Activated CD4-positive, alpha-beta T cell treated with anti-CD3 and anti-CD28 coated beads for 36 hours (primary cell): ENCODE results near the gene FLT4. TPM values are rescaled to one million over a fixed set of nuclear protein-coding genes. Genes with fewer than 3 reads are reported as not detected.

Experiments
- ATAC-seq: fragments of 200-7000 bp; cut with Tn5 transposase; one replicate; pipeline ENCODE4 v1.10.0; 2021; ENCODE audit warnings: mild to moderate bottlenecking, moderate library complexity
- CTCF ChIA-PET: fragments of 350-600 bp; sonication (Branson Sonifier 250); formaldehyde crosslinking; loops from one replicate; lab custom pipeline; 2021; ENCODE audit warnings: antibody characterized with exemption; lab: Charles Lee
- POLR2A ChIA-PET: fragments of 350-600 bp; sonication (Branson Sonifier 250); formaldehyde crosslinking; loops from one replicate; lab custom pipeline; 2021; ENCODE audit warnings: antibody characterized with exemption, inconsistent platforms; lab: Charles Lee
- DNase-seq: peaks from one replicate; pipeline ENCODE4 v3.0.0-alpha.2; 2020
- H3K27ac Mint-ChIP-seq: one replicate; pipeline ENCODE4 v1.8.0; 2021; ENCODE audit warnings: mixed read lengths
- H3K27me3 Mint-ChIP-seq: one replicate; pipeline ENCODE4 v1.8.0; 2021; ENCODE audit warnings: mixed read lengths
- H3K36me3 Mint-ChIP-seq: one replicate; pipeline ENCODE4 v1.8.0; 2021; ENCODE audit warnings: low read depth, mixed read lengths
- H3K4me1 Mint-ChIP-seq: one replicate; pipeline ENCODE4 v1.8.0; 2021; ENCODE audit warnings: mixed read lengths
- H3K4me3 Mint-ChIP-seq: one replicate; pipeline ENCODE4 v1.8.0; 2021; ENCODE audit warnings: mild to moderate bottlenecking, moderate library complexity, mixed read lengths
- H3K9me3 Mint-ChIP-seq: one replicate; pipeline ENCODE4 v1.8.0; 2021; ENCODE audit warnings: low read depth, mixed read lengths
- intact Hi-C, 2 experiments: fragments of 100-400 bp; cut with DNase I in 1 of 2; cut with micrococcal nuclease in 1 of 2; formaldehyde crosslinking; loops; one replicate each; pipeline versions ENCODE4 v1.14.2 to v1.15.1; 2022 to 2024; cut with DNase I, micrococcal nuclease
- total RNA-seq, 2 experiments: library from RNA; stranded (reverse); gene quantifications; one replicate each; pipeline ENCODE4 v1.2.3, GENCODE V29; 2021

Gene FLT4
- total RNA-seq, 2 experiments from 2014 or later = 0.75 to 0.98 TPM

GRCh38 chr5:180631549-180632383 lies 17.6 kb downstream of the FLT4 start:
- Mint-ChIP-seq H3K27me3 (peaks cover 2% of the 10 kb centered on the region), H3K27ac (no peak overlapping the region), H3K4me3 (no peak overlapping the region), H3K36me3 (no peaks in the 10 kb centered on the region), H3K4me1 (no peaks in the 10 kb centered on the region), H3K9me3 (no peaks in the 10 kb centered on the region)
- no peak for ATAC-seq
- ChIA-PET CTCF (no interaction called here), POLR2A (no interaction called here)
- intact Hi-C loops = no loop called here
- DNase-seq = no peak

DNA sequence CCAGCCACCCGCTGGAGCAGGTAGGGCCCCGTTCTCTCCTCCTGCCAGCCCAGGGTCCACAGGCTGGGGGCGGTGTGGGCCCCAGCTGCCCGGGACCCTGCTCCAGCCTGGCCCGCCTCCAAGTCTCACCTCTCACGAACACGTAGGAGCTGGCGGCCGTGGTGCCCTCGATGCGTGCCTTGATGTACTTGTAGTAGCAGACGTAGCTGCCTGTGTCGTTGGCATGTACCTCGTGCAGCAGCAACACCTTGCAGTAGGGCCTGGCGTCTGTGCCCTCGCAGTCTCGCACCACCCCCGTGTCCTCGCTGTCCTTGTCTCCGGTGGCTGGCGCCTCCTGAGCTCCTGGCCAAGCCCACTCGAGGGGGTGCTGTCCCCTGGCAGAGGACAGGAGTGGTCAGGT lies 19.0 kb downstream of the FLT4 start:
- H3K4me1 Mint-ChIP-seq = no peaks in the 10 kb centered on the region
- POLR2A ChIA-PET = no interaction called here
- intact Hi-C loops = no loop called here

GRCh38 chr5:180629831-180630382 lies 19.5 kb downstream of the FLT4 start:
- ChIA-PET CTCF (interaction anchor here (0.5 to 1.4 kb wide), 2 partner anchors 22 to 24 kb away, joined by 3 to 4 read pairs; no protein-coding TSS in a partner anchor), POLR2A (no interaction called here)
- Mint-ChIP-seq H3K27ac (no peak overlapping the region), H3K4me1 (no peaks in the 10 kb centered on the region), H3K4me3 (no peak overlapping the region), H3K27me3 (peaks cover 2% of the 10 kb centered on the region), H3K36me3 (no peaks in the 10 kb centered on the region), H3K9me3 (no peaks in the 10 kb centered on the region)
- ATAC-seq (no peak), DNase-seq (no peak)
- intact Hi-C loops = no loop called here

More for the DNA sequence above, 19.0 kb downstream of the FLT4 start:
- Mint-ChIP-seq H3K36me3 (no peaks in the 10 kb centered on the region), H3K27ac (no peak overlapping the region), H3K27me3 (peaks cover 2% of the 10 kb centered on the region), H3K4me3 (no peak overlapping the region), H3K9me3 (no peaks in the 10 kb centered on the region)
- CTCF ChIA-PET = interaction anchor here (0.5 to 1.4 kb wide), 2 partner anchors 23 to 24 kb away, joined by 3 to 4 read pairs; no protein-coding TSS in a partner anchor
- DNase-seq (no peak), ATAC-seq (no peak)

DNA sequence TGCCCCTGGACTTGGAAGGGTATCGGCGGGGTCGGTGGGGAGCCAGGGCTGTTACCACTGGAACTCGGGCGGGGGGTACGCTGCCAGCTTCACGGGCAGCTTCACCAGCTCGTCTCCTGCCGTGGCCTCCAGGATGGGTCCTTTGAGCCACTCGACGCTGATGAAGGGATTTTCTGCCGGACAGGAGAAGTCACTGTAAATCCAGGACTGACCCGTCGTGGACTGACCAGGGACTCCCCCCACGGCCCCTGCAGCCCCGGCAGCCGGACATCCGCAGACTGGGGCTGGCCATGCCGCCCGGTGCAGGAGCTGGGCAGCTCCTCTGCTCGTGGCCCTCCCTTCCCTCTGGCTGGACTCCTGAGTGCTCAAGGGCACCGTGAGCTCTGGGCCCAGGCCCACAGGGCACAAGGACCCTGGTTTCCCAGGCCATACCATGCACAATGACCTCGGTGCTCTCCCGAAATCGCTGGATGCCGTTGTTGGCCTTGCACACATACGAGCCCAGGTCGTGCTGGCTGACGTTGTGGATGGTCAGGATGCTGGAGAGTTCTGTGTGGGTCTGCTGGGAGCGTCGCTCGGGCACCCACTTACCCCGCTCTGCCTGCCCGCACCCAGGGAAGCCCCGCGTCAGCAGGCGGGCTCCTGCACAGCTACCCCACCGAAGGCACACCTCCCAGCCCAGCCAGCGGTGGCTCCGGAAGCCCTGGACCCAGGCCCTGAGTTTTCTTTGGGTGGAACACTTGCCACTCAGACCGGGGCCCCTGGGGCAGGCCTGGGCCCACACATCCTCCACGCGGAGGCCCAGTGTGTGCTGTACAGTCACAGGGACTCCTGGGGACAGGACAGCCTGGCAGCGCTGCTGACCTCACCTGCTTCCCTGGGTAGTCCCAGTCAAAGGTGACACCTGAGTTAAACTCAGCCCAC lies 20.3 kb downstream of the FLT4 start:
- ATAC-seq = no peak
- Mint-ChIP-seq H3K4me1 (no peaks in the 10 kb centered on the region), H3K4me3 (no peak overlapping the region), H3K27me3 (peaks cover 2% of the 10 kb centered on the region), H3K9me3 (no peaks in the 10 kb centered on the region), H3K36me3 (no peaks in the 10 kb centered on the region), H3K27ac (no peak overlapping the region)
- DNase-seq = no peak
- CTCF ChIA-PET = no interaction called here
- POLR2A ChIA-PET = interaction anchor here (0.6 kb wide), 1 partner anchor 32 kb away, joined by 3 read pairs; no protein-coding TSS in a partner anchor
- intact Hi-C loops = no loop called here

- H3K36me3 Mint-ChIP-seq = no peaks in the 10 kb centered on the region
- DNase-seq (no peak), ATAC-seq (no peak)
- H3K9me3 Mint-ChIP-seq = no peaks in the 10 kb centered on the region
- ChIA-PET POLR2A (no interaction called here), CTCF (no interaction called here)
- no peak overlapping the region for H3K4me3 Mint-ChIP-seq
- no peak overlapping the region for H3K27ac Mint-ChIP-seq
- intact Hi-C loops = no loop called here
- H3K4me1 Mint-ChIP-seq = peaks cover 3% of the 10 kb centered on the region
- peaks cover 2% of the 10 kb centered on the region for H3K27me3 Mint-ChIP-seq
Observed at GRCh38 chr5:180628211-180628610, 21.2 kb downstream of the FLT4 start.

- DNase-seq = no peak
- Mint-ChIP-seq H3K27me3 (no peaks in the 10 kb centered on the region), H3K9me3 (no peaks in the 10 kb centered on the region), H3K36me3 (no peaks in the 10 kb centered on the region), H3K27ac (no peak overlapping the region), H3K4me1 (peaks cover 3% of the 10 kb centered on the region), H3K4me3 (no peak overlapping the region)
- intact Hi-C loops = no loop called here
- POLR2A ChIA-PET = no interaction called here
- ATAC-seq = no peak
- CTCF ChIA-PET = no interaction called here
Observed at GRCh38 chr5:180627386-180628120, 21.8 kb downstream of the FLT4 start.

DNA sequence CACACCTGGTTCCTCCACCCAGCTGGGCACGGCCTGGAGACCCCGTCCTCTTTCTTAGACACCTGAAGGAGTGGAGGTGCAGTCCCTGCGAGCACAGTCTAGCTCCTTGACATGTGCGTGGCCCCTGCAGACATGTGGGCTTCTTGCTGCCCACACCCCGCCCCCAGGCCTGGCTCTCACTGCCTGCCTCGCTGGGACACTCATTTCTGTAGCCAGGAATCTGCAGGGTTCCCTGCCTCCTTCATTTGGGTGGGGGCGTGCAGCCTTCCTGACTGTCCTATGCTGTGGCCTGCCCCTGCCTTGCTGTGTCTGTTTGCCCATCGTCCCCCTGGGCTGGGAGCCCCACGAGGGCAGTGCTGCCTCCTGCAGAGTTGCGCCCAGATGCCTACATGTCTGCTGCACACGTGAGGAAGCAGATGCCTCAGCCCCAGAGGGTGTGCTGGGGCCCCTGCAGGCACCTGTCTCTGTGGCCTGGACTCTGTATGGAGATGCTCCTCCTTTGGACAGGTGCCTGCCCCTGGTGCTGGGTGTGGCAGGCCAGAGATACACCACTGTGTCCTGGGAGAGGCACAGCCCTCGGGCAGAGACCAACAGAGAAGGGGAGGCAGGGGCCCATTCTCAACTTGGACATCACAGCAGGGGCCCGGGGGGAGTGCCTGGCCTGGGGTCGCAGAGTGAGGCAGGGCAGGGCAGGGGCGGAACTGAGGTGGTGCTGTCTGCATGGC lies 22.6 kb downstream of the FLT4 start:
- DNase-seq (no peak), ATAC-seq (no peak)
- H3K36me3 Mint-ChIP-seq = no peaks in the 10 kb centered on the region
- no peak overlapping the region for H3K4me3 Mint-ChIP-seq
- peaks cover 3% of the 10 kb centered on the region for H3K4me1 Mint-ChIP-seq
- intact Hi-C loops = no loop called here
- no peak overlapping the region for H3K27ac Mint-ChIP-seq
- CTCF ChIA-PET = no interaction called here
- no peaks in the 10 kb centered on the region for H3K9me3 Mint-ChIP-seq
- POLR2A ChIA-PET = interaction anchor here (0.6 kb wide), 1 partner anchor 481 kb away, joined by 7 read pairs; no protein-coding TSS in a partner anchor
- H3K27me3 Mint-ChIP-seq = no peaks in the 10 kb centered on the region

- ATAC-seq (no peak), DNase-seq (no peak)
- intact Hi-C loops = no loop called here
- Mint-ChIP-seq H3K36me3 (no peaks in the 10 kb centered on the region), H3K4me3 (no peak overlapping the region), H3K27ac (no peak overlapping the region), H3K4me1 (peaks cover 3% of the 10 kb centered on the region), H3K27me3 (no peaks in the 10 kb centered on the region), H3K9me3 (no peaks in the 10 kb centered on the region)
- ChIA-PET POLR2A (interaction anchor here (0.6 kb wide), 1 partner anchor 482 kb away, joined by 7 read pairs; no protein-coding TSS in a partner anchor), CTCF (interaction anchor here (0.6 kb wide), 1 partner anchor 101 kb away, joined by 3 read pairs; no protein-coding TSS in a partner anchor)
Observed at GRCh38 chr5:180625791-180626660, 23.4 kb downstream of the FLT4 start.

DNA sequence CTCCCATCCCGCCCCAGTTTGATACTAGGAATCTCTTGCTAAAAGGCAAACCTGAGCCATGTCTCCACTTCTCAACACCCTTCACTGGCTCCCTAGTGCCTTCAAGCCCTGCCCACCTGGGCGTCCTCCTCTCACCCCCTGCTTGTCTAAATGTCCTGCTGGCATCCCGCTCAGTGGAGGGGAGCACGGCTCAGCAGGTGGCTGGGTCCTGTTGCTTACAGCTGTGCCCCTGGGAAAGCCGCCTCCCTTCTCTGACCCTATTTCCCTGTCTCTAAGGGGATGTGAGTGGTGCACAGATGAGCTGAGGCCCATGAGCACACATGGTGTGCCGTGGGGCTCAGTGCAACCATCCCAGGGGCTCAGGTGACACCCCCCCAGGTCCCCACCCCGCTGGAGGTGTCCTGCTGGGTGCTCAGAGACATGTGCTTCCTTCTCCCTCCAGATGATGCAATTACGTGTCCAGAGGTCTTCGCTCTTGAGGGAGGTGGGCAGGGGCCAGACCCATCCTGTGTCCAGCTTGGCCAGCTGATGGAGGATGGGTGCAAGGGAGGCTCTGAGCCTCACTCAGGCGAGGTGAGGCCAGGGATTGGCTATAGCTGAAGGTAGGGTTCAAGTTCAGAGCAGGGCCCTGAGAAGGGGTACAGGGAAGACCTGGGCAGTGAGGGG lies 24.1 kb downstream of the FLT4 start:
- no peak overlapping the region for H3K27ac Mint-ChIP-seq
- H3K27me3 Mint-ChIP-seq = no peaks in the 10 kb centered on the region
- ChIA-PET CTCF (interaction anchor here (0.6 kb wide), 1 partner anchor 100 kb away, joined by 3 read pairs; no protein-coding TSS in a partner anchor), POLR2A (no interaction called here)
- H3K4me1 Mint-ChIP-seq = peaks cover 3% of the 10 kb centered on the region
- H3K9me3 Mint-ChIP-seq = no peaks in the 10 kb centered on the region
- no peak overlapping the region for H3K4me3 Mint-ChIP-seq
- intact Hi-C loops = no loop called here
- ATAC-seq = no peak
- H3K36me3 Mint-ChIP-seq = no peaks in the 10 kb centered on the region
- no peak for DNase-seq
